HG03280 (cell line): ENCODE data around the gene AFF3.

Experiments
- ATAC-seq: cut with Tn5 transposase; IDR thresholded peaks from one replicate; pipeline ENCODE4 v1.9.1; 2021; ENCODE audit warnings: mild to moderate bottlenecking, moderate library complexity; ENCODE audit not compliant: unreplicated experiment

Gene AFF3

GRCh38 chr2:100046961-100047947, 95.1 kb downstream of the AFF3 start:
- ATAC-seq, result no peak

GRCh38 chr2:100045000-100045399, 97.4 kb downstream of the AFF3 start:
- ATAC-seq, result no peak

GRCh38 chr2:100043891-100044255, 98.5 kb downstream of the AFF3 start:
- ATAC-seq, result no peak

GRCh38 chr2:100043081-100043890, 99.1 kb downstream of the AFF3 start:
- no peak for ATAC-seq

- ATAC-seq, result no peak
These were observed 99.8 kb downstream of the AFF3 start for GRCh38 chr2:100042562-100042961.

- ATAC-seq, result no peak
These were observed 100.4 kb downstream of the AFF3 start for GRCh38 chr2:100041946-100042345.

- no peak for ATAC-seq
These were observed 101.0 kb downstream of the AFF3 start for GRCh38 chr2:100041385-100041784.

- no peak for ATAC-seq
These were observed 101.5 kb downstream of the AFF3 start for GRCh38 chr2:100040906-100041305.

GRCh38 chr2:100039291-100039980, 103.0 kb downstream of the AFF3 start:
- ATAC-seq, result no peak

- no peak for ATAC-seq
These were observed 104.4 kb downstream of the AFF3 start for GRCh38 chr2:100038011-100038410.

GRCh38 chr2:100036793-100037192, 105.6 kb downstream of the AFF3 start:
- ATAC-seq, result no peak

GRCh38 chr2:100036026-100036425, 106.4 kb downstream of the AFF3 start:
- ATAC-seq, result no peak

- no peak for ATAC-seq
These were observed 108.0 kb downstream of the AFF3 start for GRCh38 chr2:100034431-100034830.

GRCh38 chr2:100033976-100034375, 108.4 kb downstream of the AFF3 start:
- no peak for ATAC-seq

GRCh38 chr2:100031604-100032003, 110.8 kb downstream of the AFF3 start:
- no peak for ATAC-seq

GRCh38 chr2:100029460-100029859, 112.9 kb downstream of the AFF3 start:
- ATAC-seq, result no peak

- ATAC-seq, result no peak
These were observed 120.5 kb downstream of the AFF3 start for GRCh38 chr2:100021791-100022340.

- no peak for ATAC-seq
These were observed 122.9 kb downstream of the AFF3 start for GRCh38 chr2:100019499-100019898.

- ATAC-seq, result no peak
These were observed 123.8 kb downstream of the AFF3 start for GRCh38 chr2:100018341-100019193.

GRCh38 chr2:100017633-100018032, 124.8 kb downstream of the AFF3 start:
- no peak for ATAC-seq
